GM21576 (cell line): Measurements from ENCODE around the gene PLEKHM2.

Experiments used
- ATAC-seq: cut with Tn5 transposase; IDR thresholded peaks from one replicate; pipeline ENCODE4 v1.9.1; 2021; ENCODE audit warnings: mild to moderate bottlenecking, moderate library complexity; ENCODE audit not compliant: unreplicated experiment

Gene PLEKHM2

DNA sequence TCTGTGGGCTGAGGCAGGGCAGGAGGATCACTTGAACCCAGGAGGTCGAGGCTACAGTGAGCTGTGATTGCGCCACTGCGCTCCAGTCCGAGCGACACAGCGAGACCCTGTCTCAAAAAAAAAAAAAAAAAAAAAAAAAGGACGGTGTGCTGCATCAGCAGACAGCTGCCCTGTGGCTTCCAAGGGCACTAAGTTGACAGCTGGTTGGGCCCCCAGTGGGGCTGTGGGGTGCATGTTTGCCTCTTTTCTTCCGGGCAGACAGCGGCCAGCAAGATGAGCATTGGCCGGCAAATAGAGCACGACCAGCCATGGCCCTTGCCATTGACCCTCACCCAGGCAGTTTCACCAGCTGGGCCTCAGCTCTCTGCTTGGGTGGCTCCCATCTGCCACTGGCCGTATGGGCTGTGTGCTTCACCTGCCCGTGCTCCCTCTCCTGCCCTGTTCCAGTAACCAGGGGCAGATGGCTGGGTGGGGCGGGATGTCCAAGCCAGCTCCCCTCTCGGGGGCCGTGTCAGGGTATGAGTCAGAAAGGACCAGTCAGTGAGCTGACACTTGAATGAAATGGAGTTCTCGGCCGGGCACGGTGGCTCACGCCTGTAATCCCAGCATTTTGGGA is 39.6 kb downstream of the PLEKHM2 start:
- ATAC-seq, result no peak

DNA sequence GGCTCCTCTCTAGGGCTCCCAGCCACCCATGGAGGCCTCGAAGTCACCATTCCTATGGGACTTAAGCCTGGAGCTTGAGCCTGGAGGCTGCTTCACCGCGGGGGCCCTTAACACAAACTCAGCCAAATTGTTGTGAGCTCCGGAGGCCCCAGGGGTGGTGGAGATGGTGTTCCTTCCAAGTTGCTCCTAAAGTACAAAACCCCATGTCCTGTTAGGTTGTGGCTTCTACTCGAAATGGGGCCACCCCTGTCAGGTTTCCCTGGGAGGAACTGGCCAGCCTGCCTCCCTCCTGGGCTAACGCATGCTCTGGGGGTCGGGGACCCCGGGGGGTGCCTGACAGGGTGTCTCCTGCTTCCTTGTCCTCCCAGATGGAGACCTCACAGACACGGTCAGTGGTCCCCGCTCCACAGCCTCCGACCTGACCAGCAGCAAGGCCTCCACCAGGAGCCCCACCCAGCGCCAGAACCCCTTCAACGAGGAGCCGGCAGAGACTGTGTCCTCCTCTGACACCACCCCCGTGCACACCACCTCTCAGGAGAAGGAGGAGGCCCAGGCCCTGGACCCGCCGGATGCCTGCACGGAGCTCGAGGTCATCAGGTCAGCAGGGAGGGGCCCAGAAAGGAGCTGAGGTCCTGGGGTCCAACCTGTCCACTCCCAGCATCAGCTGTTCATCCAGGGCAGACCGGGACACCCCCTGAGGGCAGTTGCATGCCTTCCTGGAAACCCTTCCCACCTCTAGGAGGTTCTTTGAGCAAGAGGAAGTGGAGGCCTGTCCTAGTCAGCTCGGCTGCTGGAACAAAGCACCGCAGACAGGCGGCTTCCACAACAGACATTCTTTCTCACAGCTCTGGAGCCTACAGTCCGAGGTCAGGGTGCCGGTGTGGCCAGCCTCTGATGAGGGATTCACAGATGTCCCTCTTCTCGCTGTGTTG is 41.1 kb downstream of the PLEKHM2 start:
- ATAC-seq, result no peak

DNA sequence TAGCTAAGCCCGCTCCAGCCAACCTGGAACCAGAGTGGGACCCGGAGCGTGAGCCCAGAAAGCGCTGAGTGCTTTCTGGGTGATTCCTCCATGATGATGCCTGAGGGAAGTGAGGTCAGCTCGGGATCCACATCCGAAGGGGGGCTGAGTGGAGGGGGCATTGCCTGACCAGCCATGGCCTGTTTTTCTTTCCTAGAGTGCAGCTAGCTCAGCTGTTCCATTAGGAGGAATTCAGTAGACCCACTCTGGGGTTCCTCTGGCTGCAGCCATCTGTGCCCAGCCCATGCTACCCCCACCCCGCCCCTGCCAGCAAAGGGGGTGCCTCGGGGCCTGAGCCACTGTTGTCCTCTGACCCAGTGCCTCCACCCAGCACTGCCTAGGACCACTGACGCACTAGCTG is 42.4 kb downstream of the PLEKHM2 start:
- ATAC-seq, result no peak

DNA sequence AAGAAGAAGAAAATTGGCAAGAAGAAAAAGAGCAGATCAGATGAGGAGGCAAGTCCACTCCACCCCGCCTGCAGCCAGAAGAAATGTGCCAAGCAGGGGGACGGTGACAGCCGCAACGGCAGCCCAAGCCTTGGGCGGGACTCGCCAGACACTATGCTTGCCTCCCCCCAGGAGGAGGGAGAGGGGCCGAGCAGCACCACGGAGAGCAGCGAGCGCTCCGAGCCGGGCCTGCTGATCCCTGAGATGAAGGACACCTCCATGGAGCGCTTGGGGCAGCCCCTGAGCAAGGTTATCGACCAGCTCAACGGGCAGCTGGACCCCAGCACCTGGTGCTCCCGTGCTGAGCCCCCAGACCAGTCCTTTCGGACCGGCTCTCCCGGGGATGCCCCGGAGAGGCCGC is 42.9 kb downstream of the PLEKHM2 start:
- no peak for ATAC-seq

DNA sequence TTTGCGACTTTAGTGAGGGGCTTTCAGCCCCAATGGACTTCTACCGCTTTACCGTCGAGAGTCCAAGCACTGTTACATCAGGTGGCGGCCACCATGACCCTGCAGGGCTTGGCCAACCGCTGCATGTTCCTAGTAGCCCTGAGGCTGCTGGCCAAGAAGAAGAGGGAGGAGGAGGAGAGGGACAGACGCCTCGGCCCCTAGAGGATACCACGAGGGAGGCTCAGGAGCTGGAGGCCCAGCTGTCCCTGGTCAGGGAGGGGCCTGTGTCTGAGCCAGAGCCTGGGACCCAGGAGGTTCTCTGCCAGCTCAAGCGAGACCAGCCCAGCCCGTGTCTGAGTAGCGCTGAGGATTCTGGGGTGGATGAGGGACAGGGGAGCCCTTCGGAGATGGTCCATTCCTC is 43.3 kb downstream of the PLEKHM2 start:
- ATAC-seq, result no peak

DNA sequence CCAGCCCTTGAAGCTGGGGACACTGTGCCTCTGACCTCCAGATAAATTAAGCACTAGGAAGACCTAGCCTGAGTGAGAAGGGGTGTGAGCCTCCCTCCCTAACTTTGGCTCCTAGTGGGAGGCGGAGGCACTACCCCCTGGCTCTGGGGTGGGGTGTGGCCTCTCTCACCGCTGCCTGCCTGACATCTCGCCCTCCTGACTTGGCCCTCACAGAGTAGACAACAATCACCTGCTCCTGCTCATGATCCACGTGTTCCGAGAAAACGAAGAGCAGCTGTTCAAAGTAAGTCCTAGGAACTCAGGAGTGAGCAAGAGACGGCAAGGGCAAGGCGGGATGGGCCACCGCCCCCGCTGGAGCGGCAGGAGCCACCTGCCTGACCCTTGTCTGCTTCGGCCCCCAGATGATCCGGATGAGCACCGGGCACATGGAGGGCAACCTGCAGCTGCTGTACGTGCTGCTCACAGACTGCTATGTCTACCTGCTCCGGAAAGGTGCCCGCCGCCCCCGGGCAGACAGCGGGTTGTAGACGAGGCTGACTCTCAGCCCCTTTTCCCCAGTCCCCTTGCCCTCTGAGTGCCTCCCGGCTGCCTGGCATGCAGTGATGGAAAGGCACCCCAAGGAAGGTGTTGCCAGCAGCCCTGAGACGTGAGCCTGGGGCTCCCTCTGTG is 43.9 kb downstream of the PLEKHM2 start:
- no peak for ATAC-seq

DNA sequence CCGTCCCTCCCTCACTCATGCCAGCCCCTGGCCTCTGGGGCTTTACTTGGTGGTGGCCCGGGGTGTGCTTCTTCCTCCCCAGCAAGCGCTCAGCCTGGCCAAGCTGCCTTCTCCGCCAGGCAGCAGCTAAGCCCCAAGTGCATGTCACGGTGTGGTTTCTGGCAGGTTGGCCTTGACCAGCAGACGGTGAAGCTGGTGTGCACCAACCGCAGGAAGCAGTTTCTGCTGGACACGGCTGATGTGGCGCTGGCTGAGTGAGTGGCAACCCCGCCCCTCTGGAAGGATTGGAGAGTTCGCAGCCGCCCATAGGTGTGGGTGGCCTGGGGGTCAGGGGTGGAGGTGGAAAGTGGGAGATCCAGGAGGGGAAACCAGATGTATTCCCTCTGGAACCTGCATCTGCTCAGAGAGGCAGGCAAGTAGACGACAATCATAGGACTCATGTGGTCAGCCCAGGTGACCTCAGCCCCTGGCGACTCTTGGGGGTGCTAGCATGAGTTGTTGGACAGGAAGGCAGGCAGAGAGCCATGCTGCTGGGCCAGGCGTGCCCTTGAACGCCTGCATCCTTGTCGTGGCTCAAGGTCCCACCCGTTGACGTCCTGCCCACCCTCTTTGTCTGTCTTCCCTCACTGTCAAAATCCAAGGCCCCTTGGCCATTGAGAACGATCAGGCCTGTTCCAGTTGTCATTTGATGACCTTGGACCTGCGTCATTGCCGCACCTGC is 45.0 kb downstream of the PLEKHM2 start:
- ATAC-seq, result no peak

DNA sequence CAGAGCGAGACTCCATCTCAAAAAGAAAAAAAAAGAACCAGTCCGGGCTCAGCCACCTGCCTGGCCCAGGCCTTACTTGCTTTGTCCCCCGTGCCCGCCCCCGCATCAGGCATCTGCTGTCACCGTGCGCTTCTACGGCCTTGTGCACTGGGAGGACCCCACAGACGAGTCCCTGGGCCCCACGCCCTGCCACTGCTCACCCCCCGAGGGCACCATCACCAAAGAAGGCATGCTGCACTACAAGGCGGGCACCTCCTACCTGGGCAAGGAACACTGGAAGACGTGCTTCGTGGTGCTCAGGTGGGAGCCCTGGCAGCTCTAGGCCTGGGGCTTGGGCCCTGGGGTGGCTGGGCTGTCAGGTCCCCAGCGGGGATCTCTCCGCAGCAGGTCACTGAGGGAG is 46.3 kb downstream of the PLEKHM2 start:
- ATAC-seq, result no peak

DNA sequence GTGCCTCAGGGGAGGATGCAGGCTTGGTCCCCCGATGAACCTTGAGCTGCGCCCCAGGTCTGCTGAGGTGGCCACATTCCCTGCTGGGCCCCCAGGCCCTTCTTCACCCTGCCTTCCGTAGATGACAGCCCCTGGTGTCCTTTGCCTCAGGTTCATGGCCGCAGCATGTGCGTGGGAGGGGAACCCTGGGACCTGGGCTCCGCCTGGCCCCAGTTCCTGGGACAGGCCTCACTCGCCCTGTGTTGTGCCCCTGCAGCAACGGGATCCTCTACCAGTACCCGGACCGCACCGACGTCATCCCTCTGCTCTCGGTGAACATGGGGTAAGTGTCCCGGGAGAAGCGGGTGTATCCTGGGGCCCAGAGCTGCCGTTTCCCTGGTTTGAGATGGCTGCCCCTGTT is 46.8 kb downstream of the PLEKHM2 start:
- ATAC-seq, result no peak

DNA sequence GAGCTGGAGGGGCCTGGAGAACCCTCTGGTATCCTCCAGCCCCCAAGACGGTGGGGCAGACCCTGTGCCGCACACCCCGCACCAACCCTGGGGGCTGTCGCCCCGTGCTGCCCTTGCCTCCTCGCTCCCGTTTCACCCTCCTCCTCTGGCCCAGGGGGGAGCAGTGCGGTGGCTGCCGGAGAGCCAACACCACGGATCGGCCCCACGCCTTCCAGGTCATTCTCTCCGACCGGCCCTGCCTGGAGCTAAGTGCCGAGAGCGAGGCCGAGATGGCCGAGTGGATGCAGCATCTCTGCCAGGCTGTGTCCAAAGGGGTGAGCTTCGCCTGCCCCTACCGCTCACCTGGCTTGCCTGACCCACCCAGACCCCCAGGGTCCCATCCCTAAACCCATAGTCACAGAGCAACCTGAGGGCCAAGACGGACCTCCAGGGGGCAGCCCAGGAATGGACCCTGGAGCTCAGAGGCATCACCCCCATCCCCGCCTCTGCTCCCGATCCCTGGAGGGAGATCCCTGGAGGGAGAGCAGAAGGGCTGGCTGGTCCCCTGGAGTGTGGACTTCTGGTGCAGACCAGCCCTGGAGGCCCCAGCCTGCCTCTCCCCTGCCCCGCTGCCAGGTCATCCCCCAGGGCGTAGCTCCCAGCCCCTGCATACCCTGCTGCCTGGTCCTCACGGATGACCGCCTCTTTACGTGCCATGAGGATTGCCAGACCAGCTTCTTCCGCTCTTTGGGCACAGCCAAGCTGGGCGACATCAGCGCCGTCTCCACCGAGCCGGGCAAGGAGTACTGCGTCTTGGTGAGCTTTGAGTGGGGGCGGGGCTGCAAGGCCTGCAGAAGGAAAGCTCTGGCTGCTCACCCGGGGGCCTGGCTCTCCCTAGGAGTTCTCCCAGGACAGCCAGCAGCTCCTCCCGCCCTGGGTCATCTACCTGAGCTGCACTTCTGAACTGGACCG is 47.9 kb downstream of the PLEKHM2 start:
- ATAC-seq, result no peak

DNA sequence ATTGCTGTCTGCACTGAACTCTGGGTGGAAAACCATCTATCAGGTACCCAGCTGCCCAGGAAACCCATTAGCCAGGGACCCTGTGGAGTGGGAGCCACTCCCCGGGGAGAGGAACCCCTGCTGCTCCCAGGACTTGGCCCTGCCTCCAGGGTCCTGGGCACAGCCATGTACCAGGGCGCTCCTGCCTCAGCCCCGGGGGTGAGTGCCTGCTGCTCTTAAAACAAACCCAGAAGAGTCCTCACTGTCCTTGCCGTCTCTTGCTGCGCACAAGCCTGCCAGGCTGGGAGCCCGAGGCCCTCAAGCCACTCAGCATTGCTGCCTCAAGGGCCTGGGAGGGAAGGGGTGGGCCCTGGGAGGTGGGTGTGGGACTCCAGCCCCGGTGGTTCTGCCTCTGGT is 48.6 kb downstream of the PLEKHM2 start:
- no peak for ATAC-seq

DNA sequence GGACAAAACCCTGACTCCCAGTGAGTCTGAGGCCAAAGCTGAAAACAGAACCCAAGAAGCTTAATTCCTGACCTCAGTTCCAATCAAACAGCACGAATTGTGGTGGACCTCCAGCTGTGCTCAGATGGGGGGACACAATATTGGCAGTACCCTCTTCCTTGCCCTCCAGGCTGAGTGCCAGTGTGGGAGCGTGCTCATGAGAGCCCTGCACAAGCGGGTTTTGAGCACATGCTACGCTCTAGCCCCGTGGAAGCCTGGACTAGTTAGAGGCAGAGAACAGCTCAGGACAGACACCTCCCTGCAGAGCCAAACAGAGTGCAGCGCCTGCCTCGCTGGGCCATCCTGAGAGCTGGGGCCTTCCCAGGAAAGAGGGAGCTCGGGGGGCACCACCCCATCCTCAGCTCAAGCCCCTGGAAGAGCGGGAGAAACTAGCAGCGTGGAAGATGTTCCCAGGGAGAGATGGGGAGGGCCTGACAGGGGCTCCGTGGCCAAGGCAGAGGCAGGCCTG is 49.2 kb downstream of the PLEKHM2 start:
- ATAC-seq, result no peak

DNA sequence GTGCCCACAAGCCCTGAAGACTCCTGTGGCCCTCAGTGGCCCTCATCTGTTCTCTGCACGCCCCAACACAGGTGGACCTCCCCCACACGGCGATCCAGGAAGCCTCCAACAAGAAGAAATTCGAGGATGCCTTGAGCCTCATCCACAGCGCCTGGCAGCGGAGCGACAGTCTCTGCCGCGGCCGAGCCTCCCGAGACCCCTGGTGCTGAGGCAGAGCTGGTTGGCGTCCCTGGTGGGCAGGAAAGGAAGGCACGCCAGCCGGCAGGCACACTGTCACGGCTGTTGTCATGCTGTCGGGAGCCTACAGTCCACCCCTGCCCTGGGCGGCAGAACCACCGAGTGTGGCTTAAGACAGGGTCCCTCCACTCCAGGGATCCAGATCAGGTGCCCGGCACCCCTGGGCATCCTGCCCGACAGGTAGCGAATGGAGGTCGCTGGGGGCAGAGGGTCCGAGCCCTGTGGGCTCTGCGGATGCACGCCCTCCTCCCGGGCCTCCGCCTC is 49.7 kb downstream of the PLEKHM2 start:
- no peak for ATAC-seq

DNA sequence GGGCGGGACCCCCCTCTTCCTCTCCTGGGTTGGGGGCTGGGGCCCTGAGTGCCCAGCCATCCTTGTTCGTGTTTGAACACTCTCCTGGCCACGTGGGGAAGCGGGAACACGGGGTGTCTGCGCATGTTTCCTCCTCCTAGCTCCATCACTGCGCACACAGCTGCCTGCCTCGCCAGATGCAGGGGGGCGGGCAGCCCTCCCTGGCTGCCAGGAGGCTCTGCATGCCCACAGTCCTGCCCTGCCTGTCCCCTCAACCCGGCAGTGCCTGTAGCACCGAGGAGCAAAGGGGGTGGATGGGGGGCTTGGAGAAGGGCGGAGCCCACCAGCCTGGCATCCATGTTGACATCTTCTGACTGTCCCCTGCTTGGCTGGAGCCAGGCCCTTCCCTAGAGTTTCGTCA is 50.2 kb downstream of the PLEKHM2 start:
- ATAC-seq, result no peak

DNA sequence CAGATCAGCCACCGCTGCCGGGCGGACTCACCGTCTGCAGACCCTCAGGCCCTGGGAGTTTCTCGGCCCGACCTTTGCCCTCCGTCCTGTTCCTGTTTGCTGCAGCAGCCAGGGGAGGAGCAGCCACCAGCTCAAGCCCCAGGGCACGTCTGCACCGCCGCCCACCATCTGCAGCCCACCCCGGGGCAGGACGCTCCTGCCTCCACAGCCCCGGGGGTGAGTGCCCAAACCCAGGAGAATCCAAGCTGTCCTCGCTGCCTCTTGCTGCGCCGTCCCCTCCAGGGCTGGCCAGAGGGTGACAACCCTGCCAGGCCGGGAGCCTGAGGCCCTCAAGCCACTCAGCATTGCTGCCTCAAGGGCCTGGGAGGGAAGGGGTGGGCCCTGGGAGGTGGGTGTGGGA is 50.8 kb downstream of the PLEKHM2 start:
- ATAC-seq, result no peak

DNA sequence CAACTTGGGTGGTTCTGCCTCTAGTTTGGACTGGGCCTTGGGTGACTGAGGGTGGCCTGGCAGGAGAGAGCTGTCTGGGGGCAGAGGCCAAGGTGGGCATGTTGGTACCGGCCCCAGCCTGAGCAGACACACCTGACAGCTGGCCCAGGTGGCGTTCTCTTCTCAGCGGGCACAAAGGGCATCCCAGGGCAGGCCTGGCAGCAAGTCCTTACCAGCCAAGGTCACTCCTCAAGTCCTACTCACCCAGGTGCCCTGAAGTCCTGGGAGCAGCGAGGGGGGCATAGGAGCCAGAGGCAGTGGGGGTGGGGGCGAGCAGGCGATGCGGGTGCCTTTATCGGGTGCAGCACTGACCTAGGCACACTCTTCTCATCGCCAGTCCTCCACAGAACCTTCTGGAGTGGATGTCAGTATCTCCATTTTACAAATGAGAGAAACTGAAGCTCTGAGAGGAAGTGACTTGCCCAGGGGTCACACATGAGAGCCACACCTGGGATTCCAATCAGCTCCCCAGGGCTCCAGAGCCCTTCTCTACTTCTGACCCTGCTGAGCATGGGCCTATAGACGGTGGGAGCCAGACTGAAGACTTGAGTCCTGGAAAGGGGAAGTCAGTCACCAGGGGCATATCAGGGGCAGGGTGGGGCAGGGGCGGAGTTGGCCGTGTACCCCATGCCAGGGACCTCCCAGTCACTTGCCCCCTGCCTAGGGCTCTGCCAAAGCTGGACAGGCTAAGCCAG is 51.4 kb downstream of the PLEKHM2 start:
- no peak for ATAC-seq

DNA sequence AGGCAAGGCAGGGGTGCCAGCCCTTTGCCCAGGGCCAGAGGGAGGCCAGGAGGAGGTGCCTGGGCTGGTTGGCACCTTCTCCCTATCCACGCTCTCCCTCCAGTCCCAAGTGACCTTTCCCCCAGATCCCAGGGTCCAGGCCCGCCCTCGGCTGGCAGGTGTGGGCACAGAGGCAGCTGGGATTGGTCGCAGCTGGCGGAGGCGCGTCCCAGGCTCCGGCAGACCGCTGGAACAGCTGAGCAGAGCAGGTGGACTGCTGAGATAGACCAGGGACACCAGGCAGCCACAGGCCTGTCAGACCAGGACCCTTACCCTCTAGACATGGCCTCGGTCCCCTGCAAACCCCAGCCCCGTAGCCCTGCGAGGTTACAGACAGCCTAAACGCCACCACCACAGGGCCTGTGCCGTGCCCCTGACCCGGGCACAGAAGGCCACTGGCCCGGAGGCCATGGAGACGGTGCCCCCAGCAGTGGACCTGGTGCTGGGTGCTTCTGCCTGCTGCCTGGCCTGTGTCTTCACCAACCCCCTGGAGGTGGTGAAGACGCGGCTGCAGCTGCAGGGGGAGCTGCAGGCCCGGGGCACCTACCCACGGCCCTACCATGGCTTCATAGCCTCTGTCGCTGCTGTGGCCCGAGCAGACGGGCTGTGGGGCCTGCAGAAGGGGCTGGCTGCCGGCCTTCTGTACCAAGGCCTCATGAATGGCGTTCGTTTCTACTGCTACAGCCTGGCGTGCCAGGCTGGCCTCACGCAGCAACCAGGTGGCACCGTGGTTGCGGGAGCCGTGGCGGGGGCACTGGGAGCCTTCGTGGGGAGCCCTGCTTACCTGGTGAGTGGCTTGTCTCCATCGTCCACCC is 52.1 kb downstream of the PLEKHM2 start, which contains the start of gene SLC25A34:
Gene SLC25A34 (plus strand): TSS at position 221 of the 854 bp plus-strand sequence. CDS start 228 bp downstream, at position 449.
- ATAC-seq, result no peak

DNA sequence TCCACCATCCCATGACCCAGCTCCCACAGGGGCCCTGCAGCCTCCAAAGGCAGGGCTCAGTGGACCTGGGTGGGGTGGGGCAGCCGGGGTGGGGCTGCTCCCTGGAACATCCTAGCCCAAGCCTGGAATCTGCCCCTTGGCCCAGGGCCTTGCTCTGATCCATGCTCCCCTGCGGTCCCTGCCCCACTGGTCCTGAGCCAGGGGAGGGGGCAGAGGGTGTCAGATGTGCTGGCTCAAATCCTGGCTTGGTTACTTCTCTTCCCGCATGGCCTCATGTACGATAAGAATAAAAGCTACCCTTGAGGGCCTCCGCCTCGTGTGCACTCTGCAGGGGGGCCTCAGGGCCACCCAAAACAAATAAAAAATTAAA is 52.8 kb downstream of the PLEKHM2 start:
- no peak for ATAC-seq
